Osteoblast (primary cell): Measurements from ENCODE around the gene ADGRD1. TPM values are rescaled to one million over a fixed set of nuclear protein-coding genes. Genes with fewer than 3 reads are reported as not detected.

Source experiments
- DNase-seq: peaks from one replicate; pipeline ENCODE4 v3.0.0; 2011; ENCODE audit warnings: low spot score, mixed read lengths; ENCODE audit not compliant: insufficient read length; ENCODE audit errors: missing footprints
- H2AFZ ChIP-seq: 2 replicates; pipeline ENCODE4 v1.6.0; 2011; ENCODE audit warnings: mild to moderate bottlenecking, low read length
- H3K27ac ChIP-seq: 2 replicates; pipeline ENCODE4 v1.5.1; 2011; ENCODE audit warnings: mild to moderate bottlenecking, low read depth, low read length, moderate library complexity
- H3K27me3 ChIP-seq: 2 replicates; pipeline ENCODE4 v1.6.0; 2012; ENCODE audit warnings: mild to moderate bottlenecking, control low read depth, inconsistent platforms, low read length, moderate library complexity; ENCODE audit not compliant: insufficient read depth
- H3K36me3 ChIP-seq: 2 replicates; pipeline ENCODE4 v1.5.1; 2011; ENCODE audit warnings: mild to moderate bottlenecking, low read length, control low read depth, moderate library complexity; ENCODE audit not compliant: insufficient read depth
- H3K4me1 ChIP-seq: 2 replicates; pipeline ENCODE4 v1.5.1; 2011; ENCODE audit warnings: mild to moderate bottlenecking, low read length, control low read depth, moderate library complexity; ENCODE audit not compliant: insufficient read depth
- H3K4me2 ChIP-seq: 2 replicates; pipeline ENCODE4 v1.6.0; 2011; ENCODE audit warnings: mild to moderate bottlenecking, low read length; ENCODE audit not compliant: insufficient read depth
- H3K4me3 ChIP-seq: fragments of 200-600 bp; sonication (generic); 3 replicates; pipeline ENCODE4 v1.5.1; 2012; ENCODE audit warnings: mild to moderate bottlenecking, low read length, inconsistent platforms; ENCODE audit not compliant: insufficient read depth
- H3K79me2 ChIP-seq: 2 replicates; pipeline ENCODE4 v1.6.0; 2012; ENCODE audit warnings: mild to moderate bottlenecking, low read length, control low read depth, inconsistent platforms; ENCODE audit not compliant: insufficient read depth
- H3K9me3 ChIP-seq: 2 replicates; pipeline ENCODE4 v1.5.1; 2011; ENCODE audit warnings: low read depth, low read length, control low read depth
- H4K20me1 ChIP-seq: 2 replicates; pipeline ENCODE4 v1.6.0; 2012; ENCODE audit warnings: mild to moderate bottlenecking, low read length, control low read depth; ENCODE audit not compliant: insufficient read depth
- total RNA-seq: library from RNA; depleted of rRNA; stranded (reverse); fragments of >200 nt; gene quantifications from 2 replicates; pipeline ENCODE4 v1.2.3, GENCODE V29; 2012
- TF ChIP-seq, protein P1 (sequence below): IDR thresholded peaks from 2 replicates; pipeline ENCODE4 v1.5.1; 2011; ENCODE audit warnings: mild to moderate bottlenecking, low read depth, low read length, moderate library complexity; ENCODE audit errors: extremely low read depth

The ADGRD1 gene
- total RNA-seq, 1 donor = 0.72 TPM

GRCh38 chr12:131129839-131130238 lies 176.1 kb downstream of the ADGRD1 start:
- no peak for DNase-seq
- Histone ChIP-seq H3K79me2 (no peaks in the 10 kb centered on the region), H3K4me2 (no peak overlapping the region), H3K36me3 (no peaks in the 10 kb centered on the region), H3K9me3 (no peaks in the 10 kb centered on the region), H3K27me3 (no peaks in the 10 kb centered on the region), H3K4me1 (no peaks in the 10 kb centered on the region), H2AFZ (no peak overlapping the region), H3K4me3 (no peak overlapping the region), H3K27ac (no peak overlapping the region), H4K20me1 (no peaks in the 10 kb centered on the region)
- TF ChIP-seq, protein P1, sequence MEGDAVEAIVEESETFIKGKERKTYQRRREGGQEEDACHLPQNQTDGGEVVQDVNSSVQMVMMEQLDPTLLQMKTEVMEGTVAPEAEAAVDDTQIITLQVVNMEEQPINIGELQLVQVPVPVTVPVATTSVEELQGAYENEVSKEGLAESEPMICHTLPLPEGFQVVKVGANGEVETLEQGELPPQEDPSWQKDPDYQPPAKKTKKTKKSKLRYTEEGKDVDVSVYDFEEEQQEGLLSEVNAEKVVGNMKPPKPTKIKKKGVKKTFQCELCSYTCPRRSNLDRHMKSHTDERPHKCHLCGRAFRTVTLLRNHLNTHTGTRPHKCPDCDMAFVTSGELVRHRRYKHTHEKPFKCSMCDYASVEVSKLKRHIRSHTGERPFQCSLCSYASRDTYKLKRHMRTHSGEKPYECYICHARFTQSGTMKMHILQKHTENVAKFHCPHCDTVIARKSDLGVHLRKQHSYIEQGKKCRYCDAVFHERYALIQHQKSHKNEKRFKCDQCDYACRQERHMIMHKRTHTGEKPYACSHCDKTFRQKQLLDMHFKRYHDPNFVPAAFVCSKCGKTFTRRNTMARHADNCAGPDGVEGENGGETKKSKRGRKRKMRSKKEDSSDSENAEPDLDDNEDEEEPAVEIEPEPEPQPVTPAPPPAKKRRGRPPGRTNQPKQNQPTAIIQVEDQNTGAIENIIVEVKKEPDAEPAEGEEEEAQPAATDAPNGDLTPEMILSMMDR = no peak

DNA sequence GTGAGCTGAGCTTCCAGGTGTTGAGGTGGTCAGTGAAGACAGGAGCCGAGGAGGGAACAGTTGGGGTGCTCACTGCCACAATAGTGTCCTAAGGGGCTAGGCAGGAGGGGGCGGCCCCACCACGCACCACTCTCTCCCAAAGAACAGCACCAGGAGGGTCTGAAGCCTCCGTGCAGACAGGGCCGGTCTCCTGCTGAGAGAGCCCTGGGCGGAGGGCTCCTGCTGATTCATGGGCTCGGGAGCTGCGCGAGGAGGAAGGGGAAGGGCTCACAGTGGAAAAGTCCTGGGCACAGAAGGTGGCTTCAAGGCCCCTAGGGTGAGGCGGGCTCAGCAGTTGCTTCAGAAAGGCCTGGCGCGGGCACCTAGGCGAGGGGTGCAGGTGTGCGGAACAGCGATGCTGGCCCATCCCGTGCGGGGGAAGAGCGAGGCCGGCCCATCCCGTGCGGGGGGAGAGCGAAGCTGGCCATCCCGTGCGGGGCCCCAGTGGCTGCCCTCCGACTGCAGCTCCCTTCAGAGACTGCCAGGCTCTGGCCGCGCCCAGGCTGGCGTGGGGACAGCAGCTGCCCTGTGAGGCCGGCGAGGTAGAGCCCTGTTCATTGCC lies 176.7 kb downstream of the ADGRD1 start:
- Histone ChIP-seq H3K27me3 (no peaks in the 10 kb centered on the region), H3K4me2 (no peak overlapping the region), H3K27ac (no peak overlapping the region), H3K4me1 (no peaks in the 10 kb centered on the region), H3K36me3 (no peaks in the 10 kb centered on the region), H3K9me3 (no peaks in the 10 kb centered on the region), H2AFZ (no peak overlapping the region), H3K79me2 (no peaks in the 10 kb centered on the region), H3K4me3 (no peak overlapping the region), H4K20me1 (no peaks in the 10 kb centered on the region)
- peak; percentile 46 for DNase-seq
- TF ChIP-seq, protein P1 = no peak

GRCh38 chr12:131131077-131131807 lies 177.5 kb downstream of the ADGRD1 start:
- H2AFZ ChIP-seq = no peak overlapping the region
- H3K36me3 ChIP-seq = no peaks in the 10 kb centered on the region
- no peaks in the 10 kb centered on the region for H3K9me3 ChIP-seq
- TF ChIP-seq, protein P1 = no peak
- no peaks in the 10 kb centered on the region for H4K20me1 ChIP-seq
- no peaks in the 10 kb centered on the region for H3K27me3 ChIP-seq
- no peak overlapping the region for H3K4me2 ChIP-seq
- DNase-seq = peak; percentile 83
- no peaks in the 10 kb centered on the region for H3K4me1 ChIP-seq
- no peak overlapping the region for H3K27ac ChIP-seq
- no peaks in the 10 kb centered on the region for H3K79me2 ChIP-seq
- no peak overlapping the region for H3K4me3 ChIP-seq

- peak; percentile 65 for DNase-seq
- TF ChIP-seq, protein P1 = no peak
Measured at GRCh38 chr12:131131808-131132117, 178.1 kb downstream of the ADGRD1 start.

More at GRCh38 chr12:131131808-131132117, 178.1 kb downstream of the ADGRD1 start:
- no peaks in the 10 kb centered on the region for H4K20me1 ChIP-seq
- H3K4me1 ChIP-seq = no peaks in the 10 kb centered on the region
- no peak overlapping the region for H3K4me3 ChIP-seq
- no peak overlapping the region for H2AFZ ChIP-seq
- H3K36me3 ChIP-seq = no peaks in the 10 kb centered on the region
- no peaks in the 10 kb centered on the region for H3K9me3 ChIP-seq
- no peak overlapping the region for H3K27ac ChIP-seq
- H3K79me2 ChIP-seq = no peaks in the 10 kb centered on the region
- H3K4me2 ChIP-seq = no peak overlapping the region
- H3K27me3 ChIP-seq = no peaks in the 10 kb centered on the region
